Tibial artery (tissue), 4 donors: ENCODE data around the gene SOCS7.
"Not testable (repeated sequence)": the region's sequence is repeated elsewhere in the genome, so short reads cannot be mapped to it uniquely, and the experiment has no call there.

Experiments used
- DNase-seq, 2 donors: peaks; one replicate each; pipeline ENCODE4 v3.0.0-alpha.2; 2019
- H3K27ac ChIP-seq, 2 donors: fragments of 200-600 bp; sonication (generic) in 1 of 2; 1 replicate in 1 of 2; 2 replicates in 1 of 2; pipeline ENCODE4 v1.5.1; 2018 to 2019; ENCODE audit warnings: mild to moderate bottlenecking in 1 of 2
- H3K27me3 ChIP-seq, 2 donors: fragments of 200-600 bp; sonication (generic) in 1 of 2; one replicate each; pipeline versions ENCODE4 v1.5.1 to v1.6.0; 2016 to 2019
- H3K36me3 ChIP-seq, 3 donors: fragments of 200-600 bp; sonication (generic) in 2 of 3; one replicate each; pipeline ENCODE4 v1.5.1; 2016 to 2019; ENCODE audit warnings: mild to moderate bottlenecking in 2 of 3
- H3K4me1 ChIP-seq, 4 donors: fragments of 200-600 bp; sonication (generic) in 2 of 4; 1 replicate in 3 of 4; 2 replicates in 1 of 4; pipeline ENCODE4 v1.5.1; 2016 to 2019
- H3K4me3 ChIP-seq, 2 donors: fragments of 200-600 bp; sonication (generic) in 1 of 2; 1 replicate in 1 of 2; 2 replicates in 1 of 2; pipeline ENCODE4 v1.5.1; 2018 to 2019; ENCODE audit warnings: mild to moderate bottlenecking in 2 of 2
- H3K9me3 ChIP-seq, 3 donors: fragments of 200-600 bp; sonication (generic) in 1 of 3; one replicate each; pipeline ENCODE4 v1.5.1; 2016 to 2019
- CTCF ChIP-seq, 2 experiments: fragments of 200-600 bp in 1 of 2; fragments of 450-650 bp in 1 of 2; IDR thresholded peaks; one replicate each; pipeline ENCODE4 v1.5.1; 2017 to 2019; ENCODE audit warnings: antibody characterized with exemption in 2 of 2, mild to moderate bottlenecking in 1 of 2, moderate library complexity in 1 of 2
- intact Hi-C: fragments of 100-400 bp; cut with DNase I; formaldehyde crosslinking; loops from one replicate; pipeline ENCODE4 v1.15.0; 2023; ENCODE audit warnings: low total_unique reads

Gene SOCS7

GRCh38 chr17:38435795-38436194, 84.2 kb downstream of the SOCS7 start:
- H3K36me3 ChIP-seq: no peaks in the 10 kb centered on the region

GRCh38 chr17:38436386-38436785, 84.7 kb downstream of the SOCS7 start:
- H3K27ac ChIP-seq: peak overlapping the region; percentile 53 to 71
- H3K4me3 ChIP-seq: no peak overlapping the region
- no peaks in the 10 kb centered on the region for H3K36me3 ChIP-seq
- no peak for TF ChIP-seq CTCF (IDR thresholded peaks at IDR 0.05)
- no peak for DNase-seq
- H3K9me3 ChIP-seq: no peaks in the 10 kb centered on the region
- intact Hi-C loops: no loop called here
- peaks cover 0 to 61% (median 29%) of the 10 kb centered on the region in 4 donors for H3K4me1 ChIP-seq
- H3K27me3 ChIP-seq: no peaks in the 10 kb centered on the region

More at GRCh38 chr17:38435795-38436194, 84.2 kb downstream of the SOCS7 start:
- Histone ChIP-seq H3K27ac (peak overlapping the region; percentile 53 to 71), H3K9me3 (no peaks in the 10 kb centered on the region), H3K27me3 (no peaks in the 10 kb centered on the region), H3K4me1 (peaks cover 0 to 61% (median 26%) of the 10 kb centered on the region in 4 donors), H3K4me3 (no peak overlapping the region)
- no peak for DNase-seq
- intact Hi-C loops: no loop called here
- TF ChIP-seq CTCF (IDR thresholded peaks at IDR 0.05): no peak

GRCh38 chr17:38437313-38437712, 85.7 kb downstream of the SOCS7 start:
- DNase-seq, intact Hi-C loops, H3K36me3 ChIP-seq, H3K27me3 ChIP-seq, H3K4me3 ChIP-seq, H3K9me3 ChIP-seq: not testable (repeated sequence)
- Histone ChIP-seq H3K27ac (peak overlapping the region; percentile 2 to 78), H3K4me1 (peaks cover 0 to 69% (median 34%) of the 10 kb centered on the region in 4 donors)

GRCh38 chr17:38439436-38439835, 87.8 kb downstream of the SOCS7 start:
- DNase-seq: no peak
- H3K4me1 ChIP-seq: peaks cover 0 to 80% (median 52%) of the 10 kb centered on the region in 4 donors
- no peaks in the 10 kb centered on the region for H3K36me3 ChIP-seq
- H3K4me3 ChIP-seq: no peak overlapping the region
- no peaks in the 10 kb centered on the region for H3K27me3 ChIP-seq
- TF ChIP-seq CTCF (IDR thresholded peaks at IDR 0.05): no peak
- H3K9me3 ChIP-seq: no peaks in the 10 kb centered on the region
- peak overlapping the region; percentile 4 to 78 for H3K27ac ChIP-seq
- intact Hi-C loops: no loop called here

GRCh38 chr17:38440614-38441397, 89.2 kb downstream of the SOCS7 start:
- intact Hi-C loops: no loop called here
- DNase-seq: no peak
- no peaks in the 10 kb centered on the region for H3K27me3 ChIP-seq
- no peaks in the 10 kb centered on the region for H3K9me3 ChIP-seq
- no peak for TF ChIP-seq CTCF (IDR thresholded peaks at IDR 0.05)
- H3K4me1 ChIP-seq: peaks cover 0 to 71% (median 49%) of the 10 kb centered on the region in 4 donors
- no peak overlapping the region for H3K4me3 ChIP-seq
- peak overlapping the region; percentile 70 to 78 for H3K27ac ChIP-seq
- H3K36me3 ChIP-seq: no peaks in the 10 kb centered on the region

- Histone ChIP-seq H3K27me3 (no peaks in the 10 kb centered on the region), H3K27ac (peak overlapping the region; percentile 70 to 78), H3K4me3 (no peak overlapping the region), H3K36me3 (no peaks in the 10 kb centered on the region), H3K9me3 (no peaks in the 10 kb centered on the region), H3K4me1 (peaks cover 0 to 63% (median 45%) of the 10 kb centered on the region in 4 donors)
- no peak for DNase-seq
- intact Hi-C loops: loop anchor here (2.0 kb wide), 1 partner anchor 43 kb away; no protein-coding TSS in a partner anchor
- TF ChIP-seq CTCF (IDR thresholded peaks at IDR 0.05): no peak
Measured at GRCh38 chr17:38441429-38442061, 89.9 kb downstream of the SOCS7 start.
